ENCODE measurements around the gene PLSCR5.

GRCh38 chr3:146557745-146558144 lies 47.4 kb downstream of the PLSCR5 start:
- TF ChIP-seq POLR2A (IDR thresholded peaks at IDR 0.05; ENCODE audit: low read depth, low read length) = no peak
- no peak for TF ChIP-seq CTCF (IDR thresholded peaks at IDR 0.05; ENCODE audit: extremely low read depth in 1 of 2, insufficient read depth in 1 of 2, low read depth in 1 of 2, low read length in 2 of 2)

Data from endothelial cell of umbilical vein (primary cell).